ENCODE results near the gene CREG2.

The CREG2 gene

DNA sequence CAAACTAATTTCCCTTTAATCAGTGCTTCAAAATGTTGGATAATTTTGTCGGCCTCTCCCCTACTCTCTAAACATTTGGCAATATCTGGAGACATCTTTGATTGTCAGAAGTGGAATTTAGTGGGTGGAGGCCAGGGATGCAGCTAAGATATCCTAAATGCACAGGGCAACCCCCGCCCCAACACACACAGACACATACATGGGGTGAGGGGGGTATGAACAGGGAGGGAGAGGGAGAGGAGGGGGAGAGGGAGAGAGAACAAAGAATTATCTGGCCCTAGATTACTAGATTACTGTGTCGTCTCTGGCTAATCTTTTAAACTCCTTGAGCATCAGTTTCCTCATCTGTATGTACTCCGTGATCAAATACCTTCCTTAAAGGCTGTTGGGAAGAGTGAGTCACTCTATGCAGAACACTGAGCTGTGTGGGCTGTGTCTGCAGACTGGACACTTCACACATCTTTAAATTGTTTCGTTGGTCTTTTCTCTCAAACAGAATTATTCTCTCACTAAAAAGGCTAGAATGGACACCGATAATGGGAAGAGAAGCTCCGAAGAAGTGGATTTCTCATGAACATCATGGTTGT is 81.7 kb downstream of the CREG2 start:
- DNase-seq = no peak

DNA sequence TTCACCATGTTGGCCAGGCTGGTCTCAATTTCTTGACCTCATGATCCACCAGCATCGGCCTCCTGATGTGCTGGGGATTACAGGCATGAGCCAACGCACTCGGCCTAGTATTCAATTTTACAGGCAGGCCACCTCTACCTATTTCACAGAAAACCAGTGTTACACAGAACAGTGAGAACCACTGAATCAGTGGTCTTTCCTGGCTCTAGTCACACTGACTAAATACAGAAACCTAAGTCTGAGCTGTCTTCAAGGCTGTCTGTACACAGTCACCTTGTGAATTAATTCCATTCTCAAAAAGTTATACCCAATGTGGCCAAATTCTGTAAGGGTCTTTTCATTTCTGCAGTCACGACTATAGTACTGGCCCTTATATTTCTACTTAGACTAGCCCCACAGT is 82.3 kb downstream of the CREG2 start:
- DNase-seq = no peak

DNA sequence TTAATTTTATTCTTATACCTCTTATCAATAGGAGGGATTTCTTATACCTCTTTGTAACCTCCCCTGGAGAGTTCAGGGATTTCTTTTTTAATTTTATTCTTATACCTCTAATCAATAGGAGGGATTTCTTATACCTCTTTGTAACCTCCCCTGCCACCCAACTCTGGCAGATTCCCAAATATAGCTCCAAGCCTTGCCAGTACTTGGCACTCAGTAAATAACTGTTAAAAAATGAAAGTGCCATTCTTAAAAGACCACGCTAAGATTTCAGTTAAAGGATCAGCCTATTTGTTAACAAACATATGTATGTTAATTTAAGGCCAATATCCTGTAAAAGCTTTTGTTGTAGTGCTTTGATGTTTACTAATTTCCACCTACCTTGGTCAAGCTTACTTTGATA is 83.6 kb downstream of the CREG2 start:
- DNase-seq = no peak

DNA sequence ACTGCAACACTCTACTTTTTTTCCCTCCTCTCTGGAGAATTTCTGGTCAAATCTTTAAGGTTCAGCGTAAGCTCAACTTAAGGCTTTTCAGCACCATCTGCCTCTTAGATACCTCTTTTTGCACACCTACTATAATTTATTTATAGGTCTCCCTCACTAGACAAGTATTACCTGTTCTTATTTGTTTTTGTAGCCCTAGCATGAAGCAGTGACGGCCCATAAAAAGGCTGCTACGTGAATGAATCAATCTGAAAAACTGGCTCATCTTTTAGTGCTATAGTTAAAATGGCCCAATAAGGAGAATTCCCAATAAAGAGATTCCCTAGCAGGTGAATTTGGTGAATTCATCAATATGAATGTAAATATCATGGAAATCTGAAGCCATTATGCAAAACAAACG is 85.3 kb downstream of the CREG2 start:
- no peak for DNase-seq

DNA sequence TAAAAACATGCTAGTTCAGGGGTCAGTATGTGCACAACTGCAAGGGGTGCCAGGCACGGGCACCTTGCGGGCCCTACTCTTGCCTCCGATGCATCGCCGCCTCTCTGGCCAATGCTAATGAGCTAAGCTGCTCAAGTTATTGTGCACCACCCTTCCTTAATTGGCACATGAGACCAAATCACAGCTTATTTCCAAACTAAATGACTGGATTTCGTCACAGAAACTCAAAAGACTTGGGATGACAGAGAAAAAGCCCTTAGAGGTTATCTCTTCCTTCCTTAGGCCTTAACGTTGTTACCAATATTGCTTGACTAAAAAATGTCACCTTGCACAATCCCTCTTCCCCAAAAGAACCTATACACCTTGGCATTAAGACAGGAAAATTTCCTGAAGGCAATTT is 86.5 kb downstream of the CREG2 start:
- DNase-seq = no peak

DNA sequence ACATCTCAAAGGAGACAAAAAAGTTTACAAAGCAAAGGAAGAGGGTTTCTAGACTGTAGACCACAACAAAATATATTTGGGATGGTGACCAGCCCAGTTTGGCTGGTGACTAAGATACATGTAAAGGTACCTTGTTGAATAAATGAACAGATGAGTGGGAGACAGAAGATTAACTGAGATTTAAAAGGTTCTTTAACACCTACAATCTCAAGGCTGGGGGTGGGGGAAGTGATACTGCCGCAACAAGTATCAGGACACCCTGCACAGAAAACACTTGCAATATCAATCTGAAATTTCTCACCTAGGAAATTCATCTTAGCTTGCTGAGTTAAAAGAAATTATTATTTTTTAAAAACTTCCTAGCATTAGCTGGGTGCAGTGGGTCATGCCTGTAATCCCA is 87.1 kb downstream of the CREG2 start:
- no peak for DNase-seq

DNA sequence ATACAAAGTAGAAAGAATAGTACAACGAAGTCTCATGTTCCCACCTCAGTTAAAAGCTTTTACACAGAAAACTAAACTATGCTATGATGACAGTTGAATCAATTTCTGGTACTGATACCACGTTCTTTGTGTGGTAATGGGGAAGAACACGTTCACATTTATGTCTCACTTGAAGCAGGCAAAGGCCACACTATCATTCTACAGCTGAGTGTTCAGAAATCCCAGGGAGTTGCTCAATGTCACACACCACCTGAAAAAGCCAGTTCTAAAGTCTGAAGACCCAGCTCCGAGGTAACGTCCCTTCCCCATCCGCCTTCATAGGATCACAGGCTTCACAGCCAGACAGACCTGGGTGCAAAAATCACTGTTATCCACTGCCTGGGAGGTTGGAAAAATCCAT is 87.7 kb downstream of the CREG2 start:
- DNase-seq = no peak

DNA sequence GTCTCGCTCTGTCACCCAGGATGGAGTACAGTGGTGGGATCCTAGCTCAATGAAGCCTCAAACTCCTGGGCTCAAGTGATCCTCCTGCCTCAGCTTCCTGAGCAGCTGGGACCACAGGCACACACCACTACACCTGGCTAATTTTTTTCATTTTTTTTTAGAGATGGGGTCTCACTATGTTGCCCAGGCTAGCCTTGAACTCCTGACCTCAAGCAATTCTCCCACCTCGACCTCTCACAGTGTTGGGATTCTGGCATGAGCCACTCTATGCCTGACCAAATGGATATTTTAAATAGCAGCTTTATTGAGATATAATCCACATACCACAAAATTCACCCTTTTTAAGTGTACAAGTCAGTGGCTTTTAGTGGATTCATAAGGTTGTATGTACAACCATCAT is 89.9 kb downstream of the CREG2 start:
- DNase-seq = no peak

DNA sequence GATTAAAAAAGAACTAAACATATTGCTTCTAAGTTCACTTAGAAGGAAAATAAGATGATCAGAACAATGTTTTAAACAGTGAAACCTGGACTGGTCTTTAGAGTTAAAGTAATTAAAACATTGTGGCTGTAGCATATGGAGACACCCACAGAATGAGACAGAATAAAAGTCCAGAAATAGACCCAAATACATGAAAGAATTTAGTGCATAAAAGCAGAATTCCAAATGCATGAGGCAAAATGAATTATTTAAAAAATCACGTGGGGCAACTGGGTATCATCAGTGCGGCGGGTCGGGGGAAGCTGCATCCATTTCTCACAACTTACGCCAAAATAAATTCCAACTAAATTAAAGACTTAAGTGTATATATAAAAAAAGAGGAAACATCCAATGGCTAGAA is 90.9 kb downstream of the CREG2 start:
- DNase-seq = no peak

DNA sequence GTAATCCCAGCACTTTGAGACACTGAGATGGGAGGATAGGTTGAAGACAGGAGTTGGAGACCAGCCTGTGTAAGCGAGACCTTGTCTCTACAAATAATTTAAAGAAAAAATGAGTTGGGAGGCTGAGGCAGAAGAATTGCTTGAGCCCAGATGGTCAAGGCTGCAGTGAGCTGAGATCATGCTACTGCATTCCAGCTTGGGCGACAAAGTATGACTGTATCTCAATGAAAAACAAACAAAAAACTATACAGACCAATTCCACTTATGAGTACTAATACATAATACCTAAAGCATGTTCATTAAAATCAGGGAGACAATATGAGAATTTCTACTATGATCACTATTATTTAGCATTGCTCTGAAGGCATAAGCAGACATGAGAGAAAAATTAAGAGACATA is 91.4 kb downstream of the CREG2 start:
- DNase-seq = no peak

All from bone marrow (tissue), 2 donors.